NCI-H2227 (cell line): ENCODE measurements around the gene MIGA1.

Experiments
- DNase-seq: peaks from one replicate; lab custom pipeline; 2025; ENCODE audit not compliant: unreplicated experiment; lab: John Stamatoyannopoulos, UW

The MIGA1 gene

DNA sequence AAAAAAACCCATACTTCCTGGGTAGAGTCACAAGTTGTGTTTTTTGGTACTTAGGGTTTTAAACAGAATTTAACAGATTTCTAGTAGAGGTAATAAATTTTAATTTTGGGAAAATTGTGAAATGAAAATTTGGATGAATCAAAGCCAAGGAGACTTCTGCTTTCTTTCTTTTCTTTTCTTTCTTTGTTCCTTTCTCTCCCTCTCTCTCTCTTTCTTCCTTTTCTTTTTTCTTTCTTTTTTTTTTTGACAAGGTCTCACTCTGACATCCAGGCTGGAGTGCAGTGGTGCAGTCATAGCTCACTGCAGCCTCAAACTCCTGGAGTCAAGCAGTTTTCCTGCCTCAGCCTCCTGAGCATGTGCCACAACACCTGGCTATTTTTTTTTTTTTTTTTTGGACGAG is 62.1 kb downstream of the MIGA1 start:
- DNase-seq = no peak

- no peak for DNase-seq
Observed at GRCh38 chr1:77845951-77846350, 66.5 kb downstream of the MIGA1 start.

DNA sequence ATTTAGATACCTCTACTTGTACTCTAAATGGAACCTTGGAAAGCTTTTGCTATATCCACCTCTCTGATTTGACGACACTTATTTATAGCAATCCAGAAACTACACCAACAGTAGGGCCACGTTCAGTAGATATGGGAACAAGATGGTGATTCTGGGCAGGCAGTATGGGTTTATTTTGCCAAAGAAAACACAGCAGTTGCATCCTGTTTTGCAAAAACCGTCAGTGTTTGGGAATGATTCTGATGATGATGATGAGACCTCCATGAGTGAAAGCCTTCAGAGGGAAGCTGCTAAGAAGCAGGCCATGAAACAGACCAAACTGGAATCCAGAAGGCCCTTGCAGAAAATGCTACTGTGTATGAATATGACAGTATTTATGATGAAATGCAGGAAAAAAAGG is 67.5 kb downstream of the MIGA1 start:
- no peak for DNase-seq

DNA sequence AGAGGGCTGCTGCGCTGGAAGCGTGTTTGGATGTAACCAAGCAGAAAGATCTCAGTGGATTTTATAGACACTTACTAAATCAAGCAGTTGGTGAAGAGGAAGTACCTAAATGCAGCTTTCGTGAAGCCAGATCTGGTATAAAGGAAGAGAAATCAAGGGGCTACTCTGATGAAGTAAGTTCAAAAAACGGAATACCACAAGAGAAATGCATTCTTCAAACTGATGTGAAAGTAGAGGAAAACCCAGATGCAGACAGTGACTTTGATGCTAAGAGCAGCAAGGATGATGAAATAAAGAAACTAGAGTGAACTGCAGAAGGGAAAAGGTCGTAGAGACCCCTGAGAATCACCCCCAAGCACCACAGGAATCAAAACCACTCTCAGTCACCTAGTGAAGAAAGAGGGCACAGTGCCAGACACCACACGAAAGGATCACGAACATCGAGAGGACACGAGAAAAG is 68.2 kb downstream of the MIGA1 start:
- DNase-seq = no peak

- DNase-seq = no peak
Observed at GRCh38 chr1:77850082-77850481, 70.6 kb downstream of the MIGA1 start.

DNA sequence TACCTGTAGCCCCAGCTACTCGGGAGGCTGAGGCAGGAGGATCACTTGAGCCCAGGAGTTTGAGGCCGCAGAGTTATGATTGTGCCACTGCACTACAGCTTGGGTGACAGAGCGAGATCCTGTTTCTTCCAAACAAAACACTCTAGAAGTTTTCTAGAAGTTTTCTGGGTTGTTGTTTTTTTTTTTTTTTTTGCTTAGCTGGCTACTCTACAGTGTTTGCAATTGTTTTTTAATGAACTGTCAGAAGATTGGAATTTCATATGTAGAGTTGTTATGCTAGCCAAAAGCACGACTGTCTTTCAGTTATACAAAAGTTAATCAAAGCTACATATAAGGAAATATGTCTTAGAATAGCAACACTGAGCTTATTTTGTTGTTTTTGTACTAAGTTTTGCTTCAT is 78.1 kb downstream of the MIGA1 start:
- no peak for DNase-seq

GRCh38 chr1:77858725-77859124 is 79.3 kb downstream of the MIGA1 start:
- DNase-seq = no peak

DNA sequence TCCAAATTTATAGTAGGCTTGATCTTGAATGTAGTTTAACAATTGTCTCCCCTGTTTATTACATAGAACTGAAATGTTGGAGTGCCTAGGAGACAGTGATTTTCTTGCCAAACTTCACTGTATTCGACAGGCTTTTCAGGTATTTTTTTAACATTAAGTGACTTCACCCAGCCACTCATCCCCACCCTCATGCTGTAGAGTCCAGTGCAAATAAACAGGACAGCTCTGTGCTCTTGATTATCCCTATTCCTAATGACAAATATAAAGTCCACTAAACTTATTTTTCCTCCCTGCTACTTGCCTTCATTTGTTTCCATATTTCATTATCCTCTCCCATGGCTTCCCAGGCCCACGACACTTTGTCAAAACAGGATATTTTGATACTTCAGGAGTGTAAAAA is 79.8 kb downstream of the MIGA1 start:
- DNase-seq = no peak

- DNase-seq = no peak
Observed at GRCh38 chr1:77866296-77866695, 86.8 kb downstream of the MIGA1 start.

GRCh38 chr1:77872645-77873044 is 93.2 kb downstream of the MIGA1 start:
- DNase-seq = no peak

DNA sequence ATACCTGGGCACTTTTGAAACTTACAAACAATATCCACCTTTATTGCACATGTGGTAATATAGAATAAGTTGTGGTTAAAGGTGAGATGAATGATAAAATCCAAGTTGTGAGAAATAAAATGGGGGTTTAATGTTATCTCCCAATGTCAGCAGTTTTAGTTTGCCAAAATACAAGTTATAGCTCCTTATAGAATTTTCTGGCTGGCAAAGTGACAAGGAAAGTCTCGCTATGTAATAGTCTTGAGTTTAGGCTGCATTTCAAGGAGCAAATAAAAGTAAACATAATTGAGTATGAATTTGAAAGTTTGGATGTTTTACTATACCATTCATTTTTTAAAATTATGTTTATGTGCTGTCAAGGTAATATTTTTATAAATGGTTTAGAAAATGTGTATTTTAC is 94.0 kb downstream of the MIGA1 start:
- DNase-seq = no peak

GRCh38 chr1:77874804-77875445 is 95.5 kb downstream of the MIGA1 start:
- no peak for DNase-seq

DNA sequence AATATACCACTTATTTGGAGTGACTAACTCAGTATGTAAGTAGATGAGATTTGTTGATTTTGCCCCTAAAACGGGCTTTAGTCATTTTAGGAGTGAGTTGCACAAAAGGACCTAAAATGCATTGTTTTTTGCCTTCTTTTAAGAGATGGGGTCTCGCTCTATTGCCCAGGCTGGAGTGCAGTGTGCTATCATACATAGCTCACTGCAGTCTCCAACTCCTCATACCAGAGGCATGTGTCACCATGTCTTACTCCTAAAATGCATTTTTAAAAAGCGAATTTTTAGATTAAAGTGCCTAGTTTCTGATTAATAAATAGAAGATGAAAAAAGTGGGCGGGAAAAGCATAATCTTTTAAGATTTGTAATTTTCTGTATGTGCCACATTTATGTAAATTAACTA is 97.4 kb downstream of the MIGA1 start:
- no peak for DNase-seq

DNA sequence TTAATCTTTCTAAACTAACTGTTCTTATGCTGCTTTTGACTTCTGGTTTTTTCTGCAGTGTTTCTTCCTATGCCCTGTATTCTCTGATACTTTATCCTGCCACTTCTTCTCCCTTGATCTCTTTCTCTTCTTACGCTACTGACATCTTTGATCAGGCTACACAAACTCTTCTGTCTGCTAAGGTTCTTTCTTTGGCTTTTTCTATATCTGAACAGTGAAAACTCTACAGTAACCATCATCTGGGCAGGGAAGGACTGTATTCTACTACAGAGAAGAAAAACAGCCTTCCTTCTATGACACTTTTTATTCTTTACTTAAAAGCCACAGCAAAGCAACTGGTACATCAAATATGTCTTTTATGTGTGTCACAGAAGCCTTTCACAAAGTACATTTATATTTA is 101.6 kb downstream of the MIGA1 start:
- no peak for DNase-seq

GRCh38 chr1:77882411-77882810 is 103.0 kb downstream of the MIGA1 start:
- DNase-seq = no peak

GRCh38 chr1:77888081-77888780 is 108.8 kb downstream of the MIGA1 start, which contains the start of gene NEXN:
TSS of gene NEXN (plus strand) at chr1:77888624. CDS start at chr1:77916107, 27,483 bp downstream.
- peak; percentile 15 for DNase-seq

GRCh38 chr1:77888781-77889642 is 109.6 kb downstream of the MIGA1 start:
- no peak for DNase-seq

DNA sequence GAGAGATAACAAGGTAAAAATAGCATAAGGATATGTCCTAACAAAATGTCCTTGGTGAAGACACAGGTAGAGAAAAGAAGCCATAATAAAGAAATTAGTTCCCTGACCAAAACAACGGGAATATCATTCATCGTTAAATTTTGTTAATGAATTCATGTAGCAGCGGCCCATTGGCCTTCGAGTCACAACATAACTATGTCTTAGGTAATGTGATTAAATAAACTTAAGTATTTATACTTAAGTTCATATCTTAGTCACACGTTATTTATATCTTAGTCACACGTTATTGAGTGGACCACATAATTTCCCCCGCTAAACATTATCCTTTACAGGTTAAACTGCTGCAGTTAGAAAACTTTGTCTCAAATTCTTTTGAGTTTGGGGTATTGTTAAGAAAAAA is 110.2 kb downstream of the MIGA1 start:
- DNase-seq = no peak

GRCh38 chr1:77891200-77891599 is 111.8 kb downstream of the MIGA1 start:
- DNase-seq = no peak

DNA sequence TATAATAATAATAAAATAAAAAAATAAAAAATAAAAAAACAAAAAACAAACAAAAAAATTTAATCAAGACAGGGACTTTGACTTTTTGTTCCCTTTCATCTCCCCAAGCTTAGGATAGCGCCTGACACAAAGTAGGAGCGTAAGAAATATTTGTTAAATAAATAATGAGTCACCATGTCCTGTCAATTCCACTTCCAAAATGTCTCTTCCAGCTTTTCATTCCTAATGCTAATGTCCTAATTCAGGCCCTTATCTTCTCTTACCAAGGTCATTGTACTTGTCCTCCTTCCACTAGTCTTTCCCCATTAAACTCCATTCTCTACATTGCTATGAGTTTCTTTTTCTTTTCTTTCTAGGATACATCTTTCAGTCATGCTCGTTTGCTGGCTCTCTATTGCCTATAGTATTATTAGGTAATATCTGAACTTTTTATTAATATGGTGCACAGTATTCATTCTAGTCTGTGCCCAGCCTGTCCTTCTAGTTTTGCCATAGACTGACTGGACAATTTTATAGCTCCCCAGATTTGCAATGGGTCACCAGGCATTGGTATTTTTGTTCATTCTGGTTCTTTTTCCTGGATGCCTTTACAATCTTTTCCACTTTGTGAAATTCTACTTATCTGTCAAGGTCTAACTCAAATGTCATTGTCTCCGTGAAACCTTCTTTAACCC is 120.3 kb downstream of the MIGA1 start:
- no peak for DNase-seq

- DNase-seq = peak; percentile 42
Observed at GRCh38 chr1:77900687-77901293, 121.3 kb downstream of the MIGA1 start.
